ENCODE measurements around the gene PGAP3. TPM values are rescaled to one million over a fixed set of nuclear protein-coding genes. Genes with fewer than 3 reads are reported as not detected.
A peak's percentile ranks its signal among the peaks of the same experiment; 100 is the strongest.

The PGAP3 gene
- polyA plus RNA-seq, 3 donors = 8.3 to 19.3 (median 9.2) TPM

DNA sequence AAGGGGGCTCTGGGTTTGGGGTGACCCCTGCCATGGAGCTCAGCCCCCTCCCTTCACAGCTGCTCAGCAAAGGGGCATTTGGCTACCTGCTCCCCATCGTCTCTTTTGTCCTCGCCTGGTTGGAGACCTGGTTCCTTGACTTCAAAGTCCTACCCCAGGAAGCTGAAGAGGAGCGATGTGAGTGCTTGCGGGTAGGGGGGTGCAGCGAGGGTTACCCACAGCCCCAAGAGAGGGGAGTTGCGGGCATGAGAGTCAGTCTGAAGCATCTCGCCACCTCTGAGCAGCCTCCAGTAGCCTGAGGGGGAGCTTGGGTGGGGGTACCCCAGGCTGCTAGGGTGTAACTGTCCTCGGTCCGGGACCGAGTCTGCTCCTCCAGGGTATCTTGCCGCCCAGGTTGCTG lies 29.5 kb downstream of the PGAP3 start:
- Mint-ChIP-seq H3K4me1 (peaks cover 20% of the 10 kb centered on the region), H3K27ac (peak overlapping the region in 1 of 7 donors; percentile 45), H3K27me3 (ENCODE audit: low read depth in 3 of 3) (peaks cover 0 to 2% (median 1%) of the 10 kb centered on the region in 3 donors), H3K36me3 (peaks cover 59 to 82% of the 10 kb centered on the region in 2 donors), H3K4me3 (no peak overlapping the region), H3K9me3 (no peaks in the 10 kb centered on the region)
- no peak for TF ChIP-seq CTCF (IDR thresholded peaks at IDR 0.05)
- intact Hi-C loops (cut with micrococcal nuclease) = no loop called here
- Histone ChIP-seq H3K27ac (ENCODE audit: low read depth in 1 of 2, low read length in 2 of 2) (no peak overlapping the region), H3K79me2 (ENCODE audit: insufficient read depth, low read length) (peaks cover 4% of the 10 kb centered on the region), H4K20me1 (ENCODE audit: insufficient read depth, low read length) (peaks cover 52% of the 10 kb centered on the region), H3K9me3 (replicated peaks in 1 of 2; ENCODE audit: control insufficient read depth in 1 of 2, insufficient read depth in 1 of 2, low read length in 2 of 2) (no peaks in the 10 kb centered on the region), H2AFZ (ENCODE audit: insufficient read depth, low read depth, low read length, poor library complexity, severe bottlenecking) (no peak overlapping the region), H3K36me3 (replicated peaks in 1 of 2; ENCODE audit: control insufficient read depth in 1 of 2, insufficient read depth in 2 of 2, low read length in 2 of 2) (peaks cover 60 to 81% of the 10 kb centered on the region in 2 donors), H3K9ac (ENCODE audit: insufficient read depth, low read length, poor library complexity, severe bottlenecking) (no peak overlapping the region), H3K4me3 (replicated peaks in 1 of 3; ENCODE audit: low read depth in 2 of 3, low read length in 3 of 3) (no peak overlapping the region), H3K27me3 (ENCODE audit: control insufficient read depth in 2 of 2, insufficient read depth in 2 of 2, low read length in 2 of 2) (no peaks in the 10 kb centered on the region), H3K4me1 (ENCODE audit: control insufficient read depth in 1 of 2, insufficient read depth in 2 of 2, low read length in 2 of 2) (peaks cover 16 to 17% of the 10 kb centered on the region in 2 donors), H3K4me2 (replicated peaks; ENCODE audit: extremely low read depth, low read length, poor library complexity, severe bottlenecking) (no peak overlapping the region)
- DNase-seq = no peak
- 100% methylated on average over 2 of the region's 11 CpGs for WGBS (ENCODE audit: insufficient coverage)

- Histone ChIP-seq H3K4me2 (replicated peaks; ENCODE audit: extremely low read depth, low read length, poor library complexity, severe bottlenecking) (no peak overlapping the region), H2AFZ (ENCODE audit: insufficient read depth, low read depth, low read length, poor library complexity, severe bottlenecking) (no peak overlapping the region), H3K79me2 (ENCODE audit: insufficient read depth, low read length) (peaks cover 14% of the 10 kb centered on the region), H3K9ac (ENCODE audit: insufficient read depth, low read length, poor library complexity, severe bottlenecking) (no peak overlapping the region), H3K4me1 (ENCODE audit: control insufficient read depth in 1 of 2, insufficient read depth in 2 of 2, low read length in 2 of 2) (peaks cover 16 to 19% of the 10 kb centered on the region in 2 donors), H3K9me3 (replicated peaks in 1 of 2; ENCODE audit: control insufficient read depth in 1 of 2, insufficient read depth in 1 of 2, low read length in 2 of 2) (no peaks in the 10 kb centered on the region), H4K20me1 (ENCODE audit: insufficient read depth, low read length) (peaks cover 84% of the 10 kb centered on the region), H3K4me3 (replicated peaks in 1 of 3; ENCODE audit: low read depth in 2 of 3, low read length in 3 of 3) (no peak overlapping the region), H3K27me3 (ENCODE audit: control insufficient read depth in 2 of 2, insufficient read depth in 2 of 2, low read length in 2 of 2) (no peaks in the 10 kb centered on the region), H3K27ac (ENCODE audit: low read depth in 1 of 2, low read length in 2 of 2) (no peak overlapping the region), H3K36me3 (replicated peaks in 1 of 2; ENCODE audit: control insufficient read depth in 1 of 2, insufficient read depth in 2 of 2, low read length in 2 of 2) (peaks cover 32 to 55% of the 10 kb centered on the region in 2 donors)
- no peak overlapping the region for H3K4me3 Mint-ChIP-seq
- H3K27ac Mint-ChIP-seq = peak overlapping the region in 1 of 7 donors; percentile 24
- TF ChIP-seq CTCF (IDR thresholded peaks at IDR 0.05) = no peak
- peaks cover 33% of the 10 kb centered on the region for H3K4me1 Mint-ChIP-seq
- no peak for DNase-seq
- H3K27me3 Mint-ChIP-seq (ENCODE audit: low read depth in 3 of 3) = peaks cover 0 to 3% (median 1%) of the 10 kb centered on the region in 3 donors
- intact Hi-C loops (cut with micrococcal nuclease) = loop anchor here in 1 of 2 donors (2.0 kb wide), 1 partner anchor 32 kb away; no protein-coding TSS in a partner anchor
- 100% methylated on average over 1 of the region's 2 CpGs for WGBS (ENCODE audit: insufficient coverage)
- H3K36me3 Mint-ChIP-seq = peaks cover 41 to 69% of the 10 kb centered on the region in 2 donors
- no peaks in the 10 kb centered on the region for H3K9me3 Mint-ChIP-seq
Measured at GRCh38 chr17:39655105-39655504, 32.8 kb downstream of the PGAP3 start.

Measured in CD14-positive monocyte (primary cell).